Naive thymus-derived CD8-positive, alpha-beta T cell (primary cell): ENCODE measurements around the gene ATOH8. TPM values are rescaled to one million over a fixed set of nuclear protein-coding genes. Genes with fewer than 3 reads are reported as not detected.

Source experiments
- ATAC-seq, 2 donors: fragments of 150-1000 bp; cut with Tn5 transposase in 1 of 2; sonication (Bioruptor Pico), chemical (Tn5 transposase) in 1 of 2; 1 replicate in 1 of 2; 2 replicates in 1 of 2; pipeline ENCODE4 v1.10.0; 2021; ENCODE audit warnings: mild to moderate bottlenecking in 2 of 2, moderate library complexity in 2 of 2
- POLR2A ChIA-PET: fragments of 350-600 bp; sonication (Branson Sonifier 250); formaldehyde crosslinking; loops from one replicate; lab custom pipeline; 2021; ENCODE audit warnings: antibody characterized with exemption; lab: Charles Lee
- DNase-seq, 10 donors: peaks; one replicate each; pipeline versions ENCODE4 v3.0.0 to v3.0.0-alpha.2; 2020 to 2022
- H3K27ac Mint-ChIP-seq, 10 donors: one replicate each; pipeline ENCODE4 v1.8.0; 2020 to 2022; ENCODE audit warnings: mild to moderate bottlenecking in 10 of 10, mixed read lengths in 10 of 10, moderate library complexity in 4 of 10, inconsistent platforms in 1 of 10
- H3K27me3 Mint-ChIP-seq, 5 donors: one replicate each; pipeline ENCODE4 v1.8.0; 2021 to 2022; ENCODE audit warnings: mixed read lengths in 5 of 5
- H3K36me3 Mint-ChIP-seq, 3 donors: one replicate each; pipeline ENCODE4 v1.8.0; 2020 to 2022; ENCODE audit warnings: mixed read lengths in 3 of 3, mild to moderate bottlenecking in 2 of 3, inconsistent platforms in 1 of 3
- H3K4me1 Mint-ChIP-seq, 4 donors: one replicate each; pipeline ENCODE4 v1.8.0; 2021 to 2022; ENCODE audit warnings: mixed read lengths in 4 of 4
- H3K4me3 Mint-ChIP-seq, 10 donors: one replicate each; pipeline ENCODE4 v1.8.0; 2020 to 2022; ENCODE audit warnings: mild to moderate bottlenecking in 10 of 10, mixed read lengths in 10 of 10, moderate library complexity in 6 of 10, inconsistent platforms in 1 of 10
- H3K9me3 Mint-ChIP-seq, 9 donors: one replicate each; pipeline ENCODE4 v1.8.0; 2020 to 2022; ENCODE audit warnings: mixed read lengths in 9 of 9, mild to moderate bottlenecking in 3 of 9, inconsistent platforms in 1 of 9, moderate library complexity in 1 of 9
- polyA plus RNA-seq, 3 donors: library from polyadenylated mRNA; unstranded; fragments of 300-500 nt; fragmentation: Illumina TruSeq; gene quantifications; one replicate each; pipeline ENCODE4 v1.2.3, GENCODE V29; 2021
- total RNA-seq, 8 experiments: library from RNA in 2 of 8; stranded (reverse) in 2 of 8; gene quantifications; one replicate each; pipeline ENCODE4 v1.2.3 and lab custom pipeline; 2021 to 2026

ATOH8 gene
- total and polyA plus RNA-seq, 5 experiments from 2014 or later, result not detected

DNA sequence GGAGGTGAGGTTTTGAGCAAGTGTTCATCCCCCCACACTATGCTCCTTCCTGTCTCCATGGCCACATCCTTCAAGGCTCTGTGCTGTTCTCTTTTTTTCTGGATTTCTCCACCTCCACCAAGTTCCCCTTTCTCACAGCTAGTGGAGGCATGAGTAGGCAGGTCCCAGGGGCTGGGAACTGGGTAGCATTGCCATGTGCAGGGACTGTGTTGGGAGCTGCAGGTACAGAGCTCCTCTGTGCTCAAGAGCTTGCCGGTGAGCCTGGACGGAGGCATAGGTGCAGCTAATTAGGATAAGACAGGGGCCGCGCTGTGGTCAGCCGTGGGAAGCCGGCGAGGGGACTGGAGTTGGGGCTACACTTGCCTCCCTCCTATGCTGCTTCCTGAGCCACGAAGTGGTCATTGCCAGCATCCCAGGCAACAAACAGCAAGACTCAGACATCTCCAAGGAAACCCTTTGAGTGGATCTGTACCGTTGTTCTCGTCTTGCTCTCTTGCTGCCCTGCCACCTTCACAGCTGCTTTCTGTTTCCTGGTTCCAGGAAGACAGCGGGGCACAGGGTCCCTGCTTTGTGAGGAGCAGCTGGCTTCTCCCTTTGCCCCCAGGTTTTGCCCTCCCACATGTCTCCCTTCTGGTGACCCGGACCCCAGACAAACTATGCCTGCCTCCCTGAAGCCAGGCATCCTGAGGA is 36.9 kb downstream of the ATOH8 start:
- Mint-ChIP-seq H3K36me3 (no peaks in the 10 kb centered on the region), H3K9me3 (no peaks in the 10 kb centered on the region), H3K4me3 (no peak overlapping the region), H3K27me3 (peaks cover 0 to 14% (median 6%) of the 10 kb centered on the region in 5 donors), H3K4me1 (peaks cover 0 to 5% (median 2%) of the 10 kb centered on the region in 4 donors), H3K27ac (no peak overlapping the region)
- ATAC-seq (no peak), DNase-seq (peak in 1 of 10 donors; percentile 16)
- POLR2A ChIA-PET, result no interaction called here

DNA sequence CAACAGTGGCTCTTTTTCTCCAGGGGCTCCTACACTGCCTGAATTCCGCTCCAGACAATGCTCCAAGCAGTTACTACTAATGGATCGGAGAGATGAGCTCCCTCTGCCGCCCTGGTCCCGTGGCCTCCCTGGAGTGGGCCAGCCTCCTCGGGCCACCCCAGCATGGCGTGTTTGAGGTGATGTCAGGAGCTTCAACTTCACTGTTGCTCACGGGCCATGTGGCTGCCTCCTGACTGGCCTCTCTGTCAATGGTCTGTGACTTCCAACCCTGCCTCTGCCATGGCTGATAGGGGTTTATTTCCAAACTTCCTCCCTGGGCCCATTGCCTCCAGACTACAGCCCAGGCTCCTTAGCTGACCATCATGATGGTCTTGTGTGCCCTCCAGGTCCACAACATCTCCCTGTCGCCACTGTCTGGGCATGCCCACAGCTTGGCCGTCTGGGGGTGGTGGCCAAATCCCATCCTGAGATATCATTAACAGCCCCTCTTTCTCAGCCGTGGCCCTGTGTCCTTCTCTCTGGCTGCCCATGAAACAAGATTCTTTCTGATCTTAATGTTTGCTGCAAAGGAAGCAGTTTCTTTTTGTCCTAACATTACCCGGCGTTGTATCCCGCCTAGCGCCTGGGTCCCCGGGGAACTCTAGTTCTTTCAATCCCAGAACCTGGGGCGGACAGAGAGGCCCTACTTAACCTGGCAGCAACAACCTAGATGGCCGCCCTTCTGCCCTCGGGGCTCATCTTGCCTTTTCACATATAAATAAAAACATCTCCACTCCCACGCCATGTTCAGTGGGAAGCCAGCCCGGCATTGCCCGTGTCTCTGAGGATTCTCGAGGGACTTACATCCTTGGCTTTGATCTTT is 38.1 kb downstream of the ATOH8 start:
- Mint-ChIP-seq H3K4me3 (no peak overlapping the region), H3K9me3 (no peaks in the 10 kb centered on the region), H3K27me3 (peaks cover 0 to 19% (median 6%) of the 10 kb centered on the region in 5 donors), H3K36me3 (no peaks in the 10 kb centered on the region), H3K4me1 (no peaks in the 10 kb centered on the region), H3K27ac (peak overlapping the region in 1 of 10 donors; percentile 3)
- ATAC-seq (no peak), DNase-seq (peak in 1 of 10 donors; percentile 59)
- POLR2A ChIA-PET, result no interaction called here

DNA sequence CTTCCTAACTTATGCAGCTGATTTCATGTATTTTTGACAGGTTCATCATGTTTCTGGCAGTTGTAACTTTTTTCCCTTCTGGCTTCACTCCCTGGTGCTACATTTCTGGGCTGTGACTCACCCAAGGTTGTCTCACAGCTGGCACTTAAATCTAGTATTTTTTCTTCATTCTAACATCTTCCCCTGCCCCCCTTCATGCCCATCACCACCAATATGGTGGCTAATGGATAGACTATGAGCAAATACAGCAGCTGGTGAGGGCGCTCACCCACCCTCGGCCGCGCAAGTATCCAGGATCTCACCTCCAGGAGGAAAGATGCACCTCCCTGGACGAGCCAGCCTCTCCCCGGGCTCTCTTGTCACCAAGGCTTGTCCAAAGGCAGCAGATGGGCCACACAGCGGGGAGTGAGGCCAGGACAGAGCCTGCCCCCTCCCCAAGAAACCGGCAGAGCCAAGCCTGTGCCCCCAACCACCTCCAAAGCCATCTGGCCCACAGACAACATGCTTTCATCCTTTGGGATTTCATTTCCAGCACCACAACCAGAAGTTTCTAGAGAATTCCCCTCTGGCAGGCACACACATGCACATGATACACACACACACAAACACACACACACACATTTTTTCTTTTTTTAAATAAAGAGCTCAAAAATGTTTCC is 39.1 kb downstream of the ATOH8 start:
- POLR2A ChIA-PET, result no interaction called here
- Mint-ChIP-seq H3K4me1 (no peaks in the 10 kb centered on the region), H3K27ac (no peak overlapping the region), H3K27me3 (peaks cover under 1 to 29% (median 12%) of the 10 kb centered on the region in 5 donors), H3K4me3 (no peak overlapping the region), H3K9me3 (no peaks in the 10 kb centered on the region), H3K36me3 (no peaks in the 10 kb centered on the region)
- peak in 1 of 10 donors; percentile 30 for DNase-seq
- no peak for ATAC-seq

DNA sequence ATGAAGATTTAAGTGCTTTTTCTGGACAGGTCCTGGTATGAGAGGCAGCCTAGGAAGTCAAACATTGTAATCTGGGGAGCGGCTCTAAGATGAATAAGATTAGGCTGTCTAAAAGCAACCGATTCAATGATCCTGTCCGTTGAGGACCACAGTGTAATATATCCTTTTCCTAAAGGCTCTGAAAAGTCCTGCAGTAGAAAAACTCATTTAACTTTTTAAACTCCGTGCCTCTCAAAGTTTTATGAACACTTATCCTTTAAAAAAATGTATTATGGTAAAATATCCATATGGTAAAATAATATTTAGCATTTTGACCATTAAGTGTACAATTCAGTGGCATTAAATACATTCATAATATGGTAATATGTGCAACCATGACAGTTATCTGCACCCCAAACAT is 39.8 kb downstream of the ATOH8 start:
- no peaks in the 10 kb centered on the region for H3K36me3 Mint-ChIP-seq
- peaks cover 5 to 31% (median 14%) of the 10 kb centered on the region in 5 donors for H3K27me3 Mint-ChIP-seq
- POLR2A ChIA-PET, result no interaction called here
- H3K4me3 Mint-ChIP-seq, result no peak overlapping the region
- H3K4me1 Mint-ChIP-seq, result no peaks in the 10 kb centered on the region
- no peaks in the 10 kb centered on the region for H3K9me3 Mint-ChIP-seq
- no peak overlapping the region for H3K27ac Mint-ChIP-seq
- no peak for ATAC-seq
- DNase-seq, result no peak

DNA sequence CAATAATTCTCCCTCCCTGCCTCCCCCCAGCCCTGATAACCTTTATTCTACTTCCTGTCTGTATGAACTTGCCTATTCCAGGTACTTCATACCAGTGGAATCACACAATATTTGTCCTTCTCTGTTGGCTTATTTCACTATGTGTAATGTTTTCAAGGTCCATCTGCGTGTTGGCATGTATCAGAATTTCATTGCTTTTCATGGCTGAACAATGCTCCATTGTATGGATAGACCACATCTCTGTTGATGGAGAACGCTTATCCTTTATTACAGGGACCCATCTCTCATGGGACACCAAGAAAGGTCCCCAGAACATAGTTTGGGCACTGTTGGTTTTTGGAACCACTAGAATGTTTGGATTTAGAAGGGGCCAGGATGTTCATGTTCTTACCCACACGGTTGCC is 40.2 kb downstream of the ATOH8 start:
- H3K4me3 Mint-ChIP-seq, result no peak overlapping the region
- H3K27ac Mint-ChIP-seq, result no peak overlapping the region
- POLR2A ChIA-PET, result no interaction called here
- no peaks in the 10 kb centered on the region for H3K36me3 Mint-ChIP-seq
- no peak for ATAC-seq
- no peaks in the 10 kb centered on the region for H3K9me3 Mint-ChIP-seq
- no peaks in the 10 kb centered on the region for H3K4me1 Mint-ChIP-seq
- DNase-seq, result peak in 1 of 10 donors; percentile 3
- peaks cover 8 to 31% (median 15%) of the 10 kb centered on the region in 5 donors for H3K27me3 Mint-ChIP-seq

DNA sequence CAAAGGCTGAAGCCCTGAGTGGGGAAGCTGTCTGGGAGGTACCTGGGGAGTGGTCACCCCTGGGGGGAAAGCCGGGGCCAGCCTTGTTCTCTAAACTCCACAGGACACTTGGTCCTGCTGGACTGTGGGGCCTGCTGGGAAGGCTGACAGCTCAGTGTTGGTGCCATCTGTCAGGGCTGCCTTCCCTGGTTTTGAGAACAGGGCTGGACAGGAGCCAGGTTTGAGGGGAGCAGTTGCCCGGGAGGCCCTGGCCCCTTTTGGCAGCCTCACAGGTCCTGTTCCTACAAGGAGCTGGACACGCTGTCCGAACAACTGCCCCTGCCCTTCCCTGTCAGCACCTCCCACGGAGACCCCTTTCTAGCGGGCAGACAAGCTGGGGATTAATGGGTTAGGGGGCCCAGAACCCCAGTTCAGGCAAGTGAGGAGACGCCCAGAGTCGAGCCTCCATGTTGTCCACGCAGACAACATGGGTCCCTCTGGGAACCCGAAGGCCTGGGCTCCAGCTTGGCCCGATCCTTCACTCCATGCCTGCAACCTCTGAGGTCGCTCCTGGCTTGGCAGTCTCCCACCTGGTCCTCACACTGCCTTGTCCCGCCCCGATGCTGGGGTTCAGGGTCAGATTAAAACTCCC is 40.8 kb downstream of the ATOH8 start:
- H3K9me3 Mint-ChIP-seq, result no peaks in the 10 kb centered on the region
- ATAC-seq, result no peak
- H3K4me1 Mint-ChIP-seq, result no peaks in the 10 kb centered on the region
- no peak overlapping the region for H3K27ac Mint-ChIP-seq
- DNase-seq, result peak in 1 of 10 donors; percentile 57
- peaks cover 8 to 33% (median 16%) of the 10 kb centered on the region in 5 donors for H3K27me3 Mint-ChIP-seq
- H3K36me3 Mint-ChIP-seq, result no peaks in the 10 kb centered on the region
- POLR2A ChIA-PET, result no interaction called here
- H3K4me3 Mint-ChIP-seq, result no peak overlapping the region

DNA sequence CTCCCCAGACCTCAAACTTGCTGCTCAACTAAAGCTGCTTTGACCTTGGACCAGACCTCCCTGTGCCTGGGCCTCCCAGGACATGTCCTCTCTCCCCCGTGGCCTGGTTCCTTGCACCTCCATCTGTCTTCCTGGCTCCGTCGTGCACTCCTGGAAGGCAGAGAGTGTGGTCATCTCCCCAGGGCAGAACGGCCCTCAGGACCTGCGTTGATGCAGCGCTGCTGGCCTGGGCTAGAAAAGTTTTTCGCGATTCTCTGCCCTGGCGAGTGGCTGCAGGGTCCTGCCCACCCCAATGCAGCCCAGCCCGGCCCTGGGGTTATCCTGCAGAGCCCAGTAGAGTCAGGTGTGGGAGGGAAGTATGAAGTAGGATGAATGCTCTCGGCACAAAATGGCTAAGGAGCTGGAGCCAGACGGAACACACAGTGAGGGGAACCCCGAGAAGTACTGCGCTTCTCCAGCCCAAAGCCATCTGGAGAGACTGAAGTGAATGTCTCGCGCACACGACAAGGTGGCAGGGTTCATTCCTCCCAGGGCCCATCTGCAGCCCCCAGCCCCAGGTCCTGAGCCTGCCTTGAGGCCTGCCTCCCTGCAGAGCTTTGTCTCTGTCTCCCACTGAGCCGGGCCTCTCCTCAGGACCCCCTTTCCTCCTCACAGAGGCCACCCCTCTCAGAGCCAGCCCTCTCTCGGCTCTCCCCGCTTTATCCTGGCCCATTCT is 41.7 kb downstream of the ATOH8 start:
- Mint-ChIP-seq H3K27ac (no peak overlapping the region), H3K9me3 (no peaks in the 10 kb centered on the region), H3K4me1 (no peaks in the 10 kb centered on the region), H3K4me3 (no peak overlapping the region), H3K36me3 (peaks cover 0 to under 1% (median 0%) of the 10 kb centered on the region in 3 donors), H3K27me3 (peaks cover 8 to 35% (median 17%) of the 10 kb centered on the region in 5 donors)
- ATAC-seq (no peak), DNase-seq (no peak)
- POLR2A ChIA-PET, result no interaction called here

DNA sequence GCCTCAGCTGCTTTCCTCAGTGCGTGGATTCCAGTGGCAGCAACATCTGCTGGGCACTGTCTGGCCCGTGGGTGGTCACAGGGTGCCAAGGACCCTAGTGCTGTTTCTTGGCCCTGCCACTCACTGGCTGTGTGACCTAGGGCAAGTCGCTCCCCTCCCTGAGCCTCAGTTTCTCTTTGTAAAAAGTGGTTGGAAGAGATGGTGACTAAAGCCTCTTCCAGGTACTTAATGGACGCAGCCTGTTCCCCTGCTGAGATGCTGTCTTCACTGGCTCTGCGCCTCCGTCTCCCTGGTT is 42.2 kb downstream of the ATOH8 start:
- Mint-ChIP-seq H3K9me3 (peaks cover 0 to 4% (median 0%) of the 10 kb centered on the region in 9 donors), H3K4me3 (no peak overlapping the region), H3K36me3 (peaks cover 0 to 5% (median 0%) of the 10 kb centered on the region in 3 donors), H3K4me1 (no peaks in the 10 kb centered on the region), H3K27ac (no peak overlapping the region), H3K27me3 (peaks cover 10 to 35% (median 17%) of the 10 kb centered on the region in 5 donors)
- DNase-seq (no peak), ATAC-seq (no peak)
- POLR2A ChIA-PET, result no interaction called here

DNA sequence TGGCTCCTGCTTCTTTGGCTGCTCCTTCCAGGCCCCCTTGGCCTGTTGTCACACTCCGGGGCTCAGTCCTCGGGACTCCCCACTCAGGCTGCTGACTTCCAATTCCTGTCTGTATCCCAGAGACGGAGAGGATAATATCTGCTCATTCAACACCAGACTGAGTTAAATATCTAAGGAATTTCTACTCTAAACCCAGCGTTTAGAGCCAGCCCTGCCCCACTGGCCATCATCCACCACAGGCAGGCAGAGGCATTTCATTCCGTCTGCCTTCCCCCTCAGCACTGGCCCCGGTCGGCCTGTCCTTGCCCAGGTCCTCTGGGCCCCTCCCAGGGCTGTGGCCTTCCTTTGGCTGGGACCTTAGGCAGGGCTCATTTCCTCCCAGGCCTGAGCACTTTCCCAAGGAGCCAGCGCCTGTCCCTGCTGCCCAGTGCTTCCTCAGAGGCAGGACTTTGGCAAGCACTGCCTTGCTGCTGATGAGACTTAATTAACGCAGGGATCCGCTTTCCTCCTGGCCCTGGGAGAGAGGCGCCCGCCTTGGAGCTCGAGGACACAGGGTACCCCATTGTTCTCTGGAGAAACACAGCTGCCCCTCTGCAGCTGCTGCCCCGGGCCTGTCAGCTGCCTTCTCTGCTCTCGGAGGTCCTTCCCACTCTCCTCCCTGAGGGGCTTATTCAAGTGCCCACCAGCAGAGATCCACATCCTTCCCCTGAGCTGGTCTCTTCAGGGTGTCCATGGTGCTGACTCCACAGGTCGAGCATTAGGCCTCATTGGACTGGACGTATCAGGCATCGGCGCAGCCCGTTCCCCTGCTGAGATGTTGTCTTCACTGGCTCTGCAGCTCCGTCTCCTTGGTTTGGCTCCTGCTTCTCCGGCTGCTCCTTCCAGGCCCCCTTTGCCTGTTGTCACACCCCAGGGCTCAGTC is 42.8 kb downstream of the ATOH8 start:
- Mint-ChIP-seq H3K36me3 (peaks cover 0 to 5% (median 1%) of the 10 kb centered on the region in 3 donors), H3K4me1 (no peaks in the 10 kb centered on the region), H3K9me3 (peaks cover 0 to 5% (median 0%) of the 10 kb centered on the region in 9 donors), H3K27me3 (peaks cover 11 to 35% (median 17%) of the 10 kb centered on the region in 5 donors), H3K4me3 (no peak overlapping the region), H3K27ac (peak overlapping the region in 1 of 10 donors; percentile 34)
- ATAC-seq (no peak), DNase-seq (no peak)
- POLR2A ChIA-PET, result interaction anchor here (0.6 kb wide), 1 partner anchor 288 kb away, joined by 5 read pairs; no protein-coding TSS in a partner anchor

DNA sequence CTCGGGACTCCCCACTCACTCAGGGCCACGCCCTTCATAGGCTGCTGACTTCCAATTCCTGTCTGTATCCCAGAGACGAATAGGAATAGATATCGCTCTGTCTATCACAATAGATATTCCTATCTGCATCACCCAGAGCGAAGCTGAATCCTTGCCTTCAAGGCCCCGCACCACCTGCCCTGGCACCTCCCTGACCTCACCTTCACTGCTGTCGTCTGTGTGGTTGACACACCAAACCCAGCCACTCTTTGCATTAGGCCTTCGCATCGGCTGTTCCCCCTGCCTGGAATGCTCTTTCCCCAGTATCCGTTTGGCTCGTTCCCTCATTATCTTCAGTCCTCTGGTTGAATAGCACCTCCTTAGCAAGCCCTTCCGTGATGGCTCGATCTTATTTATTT is 43.5 kb downstream of the ATOH8 start:
- peaks cover 11 to 30% (median 17%) of the 10 kb centered on the region in 5 donors for H3K27me3 Mint-ChIP-seq
- peaks cover 0 to 5% (median 1%) of the 10 kb centered on the region in 3 donors for H3K36me3 Mint-ChIP-seq
- no peak overlapping the region for H3K4me3 Mint-ChIP-seq
- peaks cover 0 to 7% (median 0%) of the 10 kb centered on the region in 9 donors for H3K9me3 Mint-ChIP-seq
- POLR2A ChIA-PET, result interaction anchor here (0.6 kb wide), 1 partner anchor 287 kb away, joined by 5 read pairs; no protein-coding TSS in a partner anchor
- no peaks in the 10 kb centered on the region for H3K4me1 Mint-ChIP-seq
- DNase-seq (no peak), ATAC-seq (no peak)
- no peak overlapping the region for H3K27ac Mint-ChIP-seq

DNA sequence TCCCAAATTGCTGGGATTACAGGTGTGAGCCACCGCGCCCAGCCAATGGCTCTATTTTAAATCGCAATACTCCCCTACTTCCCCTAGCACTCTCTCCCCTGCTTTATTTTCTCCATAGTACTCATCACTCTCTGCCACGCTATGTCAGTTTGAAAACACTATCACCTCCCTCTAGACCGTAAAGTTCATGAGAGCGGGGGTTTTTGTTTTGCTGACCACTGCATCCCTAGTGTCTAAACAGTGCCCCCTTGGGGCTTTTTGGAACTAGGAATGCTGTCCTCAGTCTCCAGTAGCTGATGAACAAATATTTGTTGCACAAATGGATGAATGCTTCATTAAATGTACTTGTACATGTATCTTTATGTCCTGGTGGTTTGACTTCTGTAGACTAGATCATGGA is 44.1 kb downstream of the ATOH8 start:
- POLR2A ChIA-PET, result no interaction called here
- no peaks in the 10 kb centered on the region for H3K4me1 Mint-ChIP-seq

More for the DNA sequence above, 44.1 kb downstream of the ATOH8 start:
- ATAC-seq, result no peak
- Mint-ChIP-seq H3K9me3 (peaks cover 0 to 8% (median 0%) of the 10 kb centered on the region in 9 donors), H3K27me3 (peaks cover 11 to 26% (median 17%) of the 10 kb centered on the region in 5 donors), H3K27ac (no peak overlapping the region), H3K36me3 (peaks cover 0 to 5% (median 1%) of the 10 kb centered on the region in 3 donors), H3K4me3 (no peak overlapping the region)
- DNase-seq, result no peak
